Activated gamma-delta T cell treated with anti-CD3 and anti-CD28 coated beads, Interleukin-2, amount 50 U/mL, for 16 hours (primary cell): ENCODE measurements around the gene GPATCH3.
A peak's percentile ranks its signal among the peaks of the same experiment; 100 is the strongest.
"Not testable (repeated sequence)": the region's sequence is repeated elsewhere in the genome, so short reads cannot be mapped to it uniquely, and the experiment has no call there.

Experiments
- DNase-seq: peaks from one replicate; pipeline ENCODE4 v3.0.0-alpha.2; 2020; ENCODE audit warnings: low read depth

GPATCH3 gene

GRCh38 chr1:26912147-26912490 is 11.9 kb upstream of the GPATCH3 start:
- no peak for DNase-seq

- DNase-seq = no peak
Observed at GRCh38 chr1:26911399-26912146, 11.3 kb upstream of the GPATCH3 start.

GRCh38 chr1:26910343-26911160 is 10.3 kb upstream of the GPATCH3 start:
- no peak for DNase-seq

- no peak for DNase-seq
Observed at GRCh38 chr1:26909951-26910342, 9.7 kb upstream of the GPATCH3 start.

- DNase-seq = no peak
Observed at GRCh38 chr1:26907071-26907917, 7.0 kb upstream of the GPATCH3 start.

- no peak for DNase-seq
Observed at GRCh38 chr1:26900815-26901511, 696 bp upstream of the GPATCH3 start.

- DNase-seq = no peak
Observed at GRCh38 chr1:26897351-26897750, 2.9 kb downstream of the GPATCH3 start.

- no peak for DNase-seq
Observed at GRCh38 chr1:26894263-26894662, 6.0 kb downstream of the GPATCH3 start.

- no peak for DNase-seq
Observed at GRCh38 chr1:26890467-26890796, 9.8 kb downstream of the GPATCH3 start.

GRCh38 chr1:26889551-26890466 is 10.5 kb downstream of the GPATCH3 start, which contains the start of gene GPN2:
GPN2 (minus strand) TSS chr1:26890283; CDS start chr1:26890096, 187 bp downstream.
- DNase-seq = peak; percentile 62

- no peak for DNase-seq
Observed at GRCh38 chr1:26888231-26888630, 12.0 kb downstream of the GPATCH3 start.

GRCh38 chr1:26887125-26887524 is 13.1 kb downstream of the GPATCH3 start:
- DNase-seq = no peak

GRCh38 chr1:26882696-26883463 is 17.4 kb downstream of the GPATCH3 start:
- no peak for DNase-seq

GRCh38 chr1:26881611-26882010 is 18.7 kb downstream of the GPATCH3 start:
- DNase-seq = not testable (repeated sequence)

GRCh38 chr1:26879793-26880192 is 20.5 kb downstream of the GPATCH3 start:
- no peak for DNase-seq

GRCh38 chr1:26877326-26877725 is 22.9 kb downstream of the GPATCH3 start:
- DNase-seq = no peak

- DNase-seq = no peak
Observed at GRCh38 chr1:26874896-26875295, 25.4 kb downstream of the GPATCH3 start.

- not testable (repeated sequence) for DNase-seq
Observed at GRCh38 chr1:26873097-26873496, 27.2 kb downstream of the GPATCH3 start.

- peak; percentile 91 for DNase-seq
Observed at GRCh38 chr1:26864610-26865480, 35.4 kb downstream of the GPATCH3 start.
